Panc1 (cell line): ENCODE results near the gene TP53I3. TPM values are rescaled to one million over a fixed set of nuclear protein-coding genes. Genes with fewer than 3 reads are reported as not detected.

ENCODE experiments used
- ATAC-seq: fragments of 200-7000 bp; cut with Tn5 transposase; 2 replicates; pipeline ENCODE4 v1.9.1; 2020; ENCODE audit warnings: mild to moderate bottlenecking, moderate library complexity
- BruUV-seq: library from RNA; stranded (reverse); fragments of 400-500 nt; replicated peaks from 2 replicates; lab custom pipeline; 2021; lab: Mats Ljungman, UMichigan
- CTCF ChIA-PET: fragments of 300-600 bp; sonication (Branson Sonifier 250); formaldehyde crosslinking; loops from one replicate; lab custom pipeline; 2022; ENCODE audit warnings: antibody characterized with exemption; lab: Charles Lee
- POLR2A ChIA-PET: fragments of 300-600 bp; sonication (Branson Sonifier 250); formaldehyde crosslinking; loops from one replicate; lab custom pipeline; 2022; ENCODE audit warnings: antibody characterized with exemption; lab: Charles Lee
- DNase-seq: peaks from one replicate; pipeline ENCODE4 v3.0.0-alpha.2; 2010; ENCODE audit warnings: low read depth, low spot score
- H3K27ac ChIP-seq: 2 replicates; pipeline ENCODE4 v1.5.1; 2011; ENCODE audit warnings: mild to moderate bottlenecking, low read length, inconsistent platforms
- H3K27me3 ChIP-seq: fragments of 200-500 bp; sonication (Bioruptor generic); 2 replicates; pipeline ENCODE4 v1.6.0; 2014; ENCODE audit warnings: low read length, inconsistent platforms; ENCODE audit not compliant: control insufficient read depth, insufficient read depth
- H3K36me3 ChIP-seq: fragments of 200-500 bp; sonication (Bioruptor generic); 2 replicates; pipeline ENCODE4 v1.5.1; 2014; ENCODE audit warnings: inconsistent platforms, mild to moderate bottlenecking, low read length, moderate library complexity; ENCODE audit not compliant: control insufficient read depth, insufficient read depth
- H3K4me1 ChIP-seq: 2 replicates; pipeline ENCODE4 v1.5.1; 2011; ENCODE audit warnings: inconsistent platforms, mild to moderate bottlenecking, low read length, moderate library complexity; ENCODE audit not compliant: control insufficient read depth, insufficient read depth
- H3K4me3 ChIP-seq, 2 experiments: 2 replicates each; pipeline ENCODE4 v1.5.1; 2011 to 2012; ENCODE audit warnings: low read depth in 2 of 2, low read length in 2 of 2, mild to moderate bottlenecking in 2 of 2, inconsistent platforms in 1 of 2, moderate library complexity in 1 of 2
- H3K9me3 ChIP-seq: fragments of 200-500 bp; sonication (Bioruptor generic); 2 replicates; pipeline ENCODE4 v1.5.1; 2014; ENCODE audit warnings: low read depth, mild to moderate bottlenecking, inconsistent platforms, low read length, moderate library complexity; ENCODE audit not compliant: control insufficient read depth, insufficient read depth
- POLR2AphosphoS5 ChIP-seq: IDR thresholded peaks from 2 replicates; pipeline ENCODE4 v1.6.1; 2012; ENCODE audit warnings: mild to moderate bottlenecking, low read depth, low read length, moderate library complexity
- REST ChIP-seq, 2 experiments: IDR thresholded peaks; 2 replicates each; pipeline ENCODE4 v1.6.1; 2011 to 2012; ENCODE audit warnings: low read depth in 2 of 2, control low read depth in 1 of 2, low read length in 1 of 2, mild to moderate bottlenecking in 1 of 2, moderate library complexity in 1 of 2; ENCODE audit not compliant: insufficient read depth in 1 of 2
- SIN3A ChIP-seq: IDR thresholded peaks from 2 replicates; pipeline ENCODE4 v1.6.1; 2012; ENCODE audit warnings: low read depth, mild to moderate bottlenecking, low read length, moderate library complexity, borderline replicate concordance; ENCODE audit not compliant: insufficient read depth
- TCF7L2 ChIP-seq: IDR thresholded peaks from 2 replicates; pipeline ENCODE4 v1.6.1; 2011; ENCODE audit warnings: mild to moderate bottlenecking, low read depth, low read length, inconsistent platforms
- in situ Hi-C: cut with HindIII; loops from 2 replicates; pipeline ENCODE4 v1.10.0; 2016; ENCODE audit warnings: low sequenced_read_pairs, low pct_unique_long_range_greater_than_20kb
- intact Hi-C: fragments of 100-400 bp; cut with micrococcal nuclease; formaldehyde crosslinking; loops from one replicate; pipeline ENCODE4 v1.10.0; 2022; ENCODE audit not compliant: unreplicated experiment
- total RNA-seq: library from RNA; stranded (reverse); gene quantifications from one replicate; pipeline ENCODE4 v1.2.1, GENCODE V29; 2021; ENCODE audit not compliant: unreplicated experiment
- TF ChIP-seq, protein P1 (sequence below): fragments of 450-650 bp; IDR thresholded peaks from 2 replicates; pipeline ENCODE4 v1.5.1; 2017; ENCODE audit warnings: mild to moderate bottlenecking

TP53I3 gene
- total RNA-seq, 1 experiment from 2014 or later, result 51.3 TPM

DNA sequence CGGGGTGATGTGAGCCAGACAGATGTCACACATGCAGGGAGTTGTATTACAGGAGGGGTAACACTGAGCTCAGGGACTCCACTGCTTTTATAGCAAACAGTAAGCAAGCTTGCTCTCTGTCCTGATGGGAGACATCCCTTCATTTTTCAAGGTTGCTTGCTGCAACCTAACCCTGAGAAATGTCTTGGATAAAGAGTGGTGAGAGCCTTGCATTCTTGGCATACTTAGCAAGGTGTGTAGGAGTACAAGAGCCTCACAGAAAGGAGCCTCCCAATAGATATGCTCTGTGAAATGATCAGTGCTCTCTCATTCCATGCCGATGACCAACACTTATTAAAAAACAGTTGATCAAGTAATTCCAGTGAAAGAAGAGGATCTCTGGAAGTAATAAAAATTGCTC is 30.4 kb upstream of the TP53I3 start:
- in situ Hi-C loops, result no loop called here
- Histone ChIP-seq H3K9me3 (0 out of 2 replicates have a peak, but pooled peaks cover 4% of the 10 kb centered on the region), H3K27ac (no peak overlapping the region), H3K4me3 (no peak overlapping the region), H3K36me3 (no peaks in the 10 kb centered on the region), H3K27me3 (no peaks in the 10 kb centered on the region), H3K4me1 (no peaks in the 10 kb centered on the region)
- ChIA-PET CTCF (no interaction called here), POLR2A (interaction anchor here (0.6 kb wide), 1 partner anchor 39 kb away, joined by 3 read pairs; no protein-coding TSS in a partner anchor)
- DNase-seq (no peak), ATAC-seq (no peak)
- no TSS peak for BruUV-seq
- TF ChIP-seq, protein P1, sequence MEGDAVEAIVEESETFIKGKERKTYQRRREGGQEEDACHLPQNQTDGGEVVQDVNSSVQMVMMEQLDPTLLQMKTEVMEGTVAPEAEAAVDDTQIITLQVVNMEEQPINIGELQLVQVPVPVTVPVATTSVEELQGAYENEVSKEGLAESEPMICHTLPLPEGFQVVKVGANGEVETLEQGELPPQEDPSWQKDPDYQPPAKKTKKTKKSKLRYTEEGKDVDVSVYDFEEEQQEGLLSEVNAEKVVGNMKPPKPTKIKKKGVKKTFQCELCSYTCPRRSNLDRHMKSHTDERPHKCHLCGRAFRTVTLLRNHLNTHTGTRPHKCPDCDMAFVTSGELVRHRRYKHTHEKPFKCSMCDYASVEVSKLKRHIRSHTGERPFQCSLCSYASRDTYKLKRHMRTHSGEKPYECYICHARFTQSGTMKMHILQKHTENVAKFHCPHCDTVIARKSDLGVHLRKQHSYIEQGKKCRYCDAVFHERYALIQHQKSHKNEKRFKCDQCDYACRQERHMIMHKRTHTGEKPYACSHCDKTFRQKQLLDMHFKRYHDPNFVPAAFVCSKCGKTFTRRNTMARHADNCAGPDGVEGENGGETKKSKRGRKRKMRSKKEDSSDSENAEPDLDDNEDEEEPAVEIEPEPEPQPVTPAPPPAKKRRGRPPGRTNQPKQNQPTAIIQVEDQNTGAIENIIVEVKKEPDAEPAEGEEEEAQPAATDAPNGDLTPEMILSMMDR, result no peak
- TF ChIP-seq REST (IDR thresholded peaks at IDR 0.05; ENCODE audit: insufficient read depth in 1 of 2, low read depth in 2 of 2, low read length in 1 of 2) (no peak), POLR2AphosphoS5 (no peak), SIN3A (no peak), TCF7L2 (no peak)
- intact Hi-C loops, result no loop called here

GRCh38 chr2:24111407-24111901 is 26.8 kb upstream of the TP53I3 start:
- Histone ChIP-seq H3K4me1 (no peaks in the 10 kb centered on the region), H3K27ac (no peak overlapping the region), H3K9me3 (0 out of 2 replicates have a peak, but pooled peaks cover 4% of the 10 kb centered on the region), H3K36me3 (no peaks in the 10 kb centered on the region), H3K27me3 (no peaks in the 10 kb centered on the region), H3K4me3 (no peak overlapping the region)
- DNase-seq, result no peak
- ChIA-PET POLR2A (no interaction called here), CTCF (no interaction called here)
- TF ChIP-seq REST (IDR thresholded peaks at IDR 0.05; ENCODE audit: insufficient read depth in 1 of 2, low read depth in 2 of 2, low read length in 1 of 2) (no peak), SIN3A (no peak), POLR2AphosphoS5 (no peak), TCF7L2 (no peak)
- TF ChIP-seq, protein P1, result no peak
- no TSS peak for BruUV-seq
- ATAC-seq, result peak; percentile 48; the same call in 1 of the 2 replicates
- in situ Hi-C loops, result no loop called here
- intact Hi-C loops, result no loop called here
